Smooth muscle cell (in vitro differentiated cells): ENCODE measurements around the gene RPS6KB2. TPM values are rescaled to one million over a fixed set of nuclear protein-coding genes. Genes with fewer than 3 reads are reported as not detected.

Experiments used
- DNase-seq: peaks from one replicate; lab custom pipeline; 2025; ENCODE audit not compliant: unreplicated experiment; lab: John Stamatoyannopoulos, UW
- H2AFZ ChIP-seq: fragments of 200-600 bp; sonication (generic); 2 replicates; pipeline ENCODE4 v1.6.0; 2016; ENCODE audit warnings: antibody characterized with exemption, low read depth, mild to moderate bottlenecking
- H3F3A ChIP-seq: fragments of 200-600 bp; sonication (generic); 2 replicates; pipeline ENCODE4 v1.6.0; 2017; ENCODE audit warnings: antibody characterized with exemption, low read depth
- H3K27ac ChIP-seq: fragments of 200-600 bp; sonication (generic); 2 replicates; pipeline ENCODE4 v1.5.1; 2016; ENCODE audit warnings: low read depth, mild to moderate bottlenecking
- H3K27me3 ChIP-seq: fragments of 200-600 bp; sonication (generic); 2 replicates; pipeline ENCODE4 v1.6.1; 2016; ENCODE audit warnings: low read depth, mild to moderate bottlenecking
- H3K36me3 ChIP-seq: fragments of 200-600 bp; sonication (generic); 2 replicates; pipeline ENCODE4 v1.5.1; 2016; ENCODE audit warnings: low read depth
- H3K4me1 ChIP-seq: fragments of 200-600 bp; sonication (generic); 2 replicates; pipeline ENCODE4 v1.5.1; 2016; ENCODE audit warnings: low read depth
- H3K4me2 ChIP-seq: fragments of 200-600 bp; sonication (generic); 2 replicates; pipeline ENCODE4 v1.6.0; 2016; ENCODE audit warnings: mild to moderate bottlenecking
- H3K4me3 ChIP-seq: fragments of 200-600 bp; sonication (generic); 2 replicates; pipeline ENCODE4 v1.5.1; 2016; ENCODE audit warnings: mild to moderate bottlenecking
- H3K79me2 ChIP-seq: fragments of 200-600 bp; sonication (generic); 2 replicates; pipeline ENCODE4 v1.6.0; 2016; ENCODE audit warnings: low read depth, mild to moderate bottlenecking
- H3K9ac ChIP-seq: fragments of 200-600 bp; sonication (generic); 2 replicates; pipeline ENCODE4 v1.6.0; 2016; ENCODE audit warnings: low read depth
- H3K9me3 ChIP-seq: fragments of 200-600 bp; sonication (generic); replicated peaks from 2 replicates; pipeline ENCODE4 v1.5.1; 2016; ENCODE audit warnings: low read depth
- H4K20me1 ChIP-seq: fragments of 200-600 bp; sonication (generic); 2 replicates; pipeline ENCODE4 v1.6.0; 2016; ENCODE audit warnings: low read depth
- CTCF ChIP-seq: fragments of 200-600 bp; sonication (generic); IDR thresholded peaks from 2 replicates; pipeline ENCODE4 v1.5.1; 2017; ENCODE audit warnings: borderline replicate concordance, mild to moderate bottlenecking, antibody characterized with exemption; ENCODE audit not compliant: insufficient read depth, poor library complexity, severe bottlenecking
- WGBS: methylation state at CpG from one replicate; pipeline ENCODE4 v1.1.7; 2016; ENCODE audit warnings: low lambda C conversion rate; 5-methylcytosine and 5-hydroxymethylcytosine counted together
- polyA plus RNA-seq: library from polyadenylated mRNA; unstranded; fragments of >200 nt; fragmentation: Nextera tagmentation; extraction: Ambion mirVana; gene quantifications from 2 replicates; pipeline ENCODE4 v1.2.1, GENCODE V29; 2016
- total RNA-seq: library from RNA; depleted of rRNA; stranded (reverse); fragments of >200 nt; gene quantifications from 2 replicates; pipeline ENCODE4 v1.2.3, GENCODE V29; 2014

The RPS6KB2 gene
- total and polyA plus RNA-seq, 2 experiments from 2014 or later = 66.5 to 107 TPM

GRCh38 chr11:67396587-67397389 lies 31.5 kb upstream of the RPS6KB2 start:
- H3K4me2 ChIP-seq = no peak overlapping the region
- WGBS = 60% methylated on average over 11 of the region's 13 CpGs
- no peaks in the 10 kb centered on the region for H3F3A ChIP-seq
- no peak for DNase-seq
- H3K4me1 ChIP-seq = peaks cover 8% of the 10 kb centered on the region
- no peaks in the 10 kb centered on the region for H3K27me3 ChIP-seq
- peaks cover 22% of the 10 kb centered on the region for H3K79me2 ChIP-seq
- H3K9ac ChIP-seq = no peak overlapping the region
- no peak overlapping the region for H3K27ac ChIP-seq
- no peaks in the 10 kb centered on the region for H3K9me3 ChIP-seq
- TF ChIP-seq CTCF = no peak
- H3K4me3 ChIP-seq = no peak overlapping the region
- peaks cover 24% of the 10 kb centered on the region for H4K20me1 ChIP-seq
- H2AFZ ChIP-seq = no peak overlapping the region
- no peaks in the 10 kb centered on the region for H3K36me3 ChIP-seq

GRCh38 chr11:67397536-67397935 lies 30.8 kb upstream of the RPS6KB2 start:
- Histone ChIP-seq H3K4me1 (peaks cover 7% of the 10 kb centered on the region), H3K9ac (no peak overlapping the region)

GRCh38 chr11:67397986-67398660 lies 30.2 kb upstream of the RPS6KB2 start:
- no peak for TF ChIP-seq CTCF
- no peak overlapping the region for H3K4me3 ChIP-seq
- 96% methylated on average over 24 of the region's 24 CpGs for WGBS

More at GRCh38 chr11:67397536-67397935, 30.8 kb upstream of the RPS6KB2 start:
- no peak overlapping the region for H3K4me2 ChIP-seq
- no peaks in the 10 kb centered on the region for H3K36me3 ChIP-seq
- peaks cover 22% of the 10 kb centered on the region for H3K79me2 ChIP-seq
- peaks cover 24% of the 10 kb centered on the region for H4K20me1 ChIP-seq
- no peaks in the 10 kb centered on the region for H3K27me3 ChIP-seq
- H3K9me3 ChIP-seq = no peaks in the 10 kb centered on the region
- H3K27ac ChIP-seq = no peak overlapping the region
- 66% methylated on average over 6 of the region's 6 CpGs for WGBS
- no peaks in the 10 kb centered on the region for H3F3A ChIP-seq
- no peak for TF ChIP-seq CTCF
- no peak overlapping the region for H3K4me3 ChIP-seq
- H2AFZ ChIP-seq = no peak overlapping the region
- no peak for DNase-seq

More at GRCh38 chr11:67397986-67398660, 30.2 kb upstream of the RPS6KB2 start:
- Histone ChIP-seq H3K9me3 (no peaks in the 10 kb centered on the region), H2AFZ (no peak overlapping the region), H3K79me2 (peaks cover 22% of the 10 kb centered on the region), H3K4me2 (no peak overlapping the region), H3K36me3 (no peaks in the 10 kb centered on the region), H4K20me1 (peaks cover 24% of the 10 kb centered on the region), H3K27ac (no peak overlapping the region), H3K4me1 (peaks cover 4% of the 10 kb centered on the region), H3K27me3 (no peaks in the 10 kb centered on the region), H3F3A (no peaks in the 10 kb centered on the region), H3K9ac (no peak overlapping the region)
- DNase-seq = no peak
